WTC11 (cell line): ENCODE data around the gene ZNF554. TPM values are rescaled to one million over a fixed set of nuclear protein-coding genes. Genes with fewer than 3 reads are reported as not detected.
A peak's percentile ranks its signal among the peaks of the same experiment; 100 is the strongest.

Source experiments
- ATAC-seq: fragments of 200-7000 bp; cut with Tn5 transposase; 2 replicates; pipeline ENCODE4 v1.10.0; 2021; ENCODE audit warnings: mild to moderate bottlenecking, moderate library complexity
- CTCF ChIA-PET: fragments of 300-600 bp; sonication (Branson Sonifier 250); formaldehyde crosslinking; loops from one replicate; lab custom pipeline; 2021; ENCODE audit warnings: antibody characterized with exemption; lab: Charles Lee
- POLR2A ChIA-PET: fragments of 350-600 bp; sonication (Branson Sonifier 250); formaldehyde crosslinking; loops from one replicate; lab custom pipeline; 2021; ENCODE audit warnings: antibody characterized with exemption; lab: Charles Lee
- DNase-seq: peaks from one replicate; pipeline ENCODE4 v3.0.0; 2021; ENCODE audit warnings: low spot score
- H3K27ac Mint-ChIP-seq: 2 replicates; pipeline ENCODE4 v1.8.0; 2021; ENCODE audit warnings: mixed read lengths
- H3K27me3 Mint-ChIP-seq: 2 replicates; pipeline ENCODE4 v1.8.0; 2021; ENCODE audit warnings: low read depth, mild to moderate bottlenecking, moderate library complexity, mixed read lengths
- H3K36me3 Mint-ChIP-seq: 2 replicates; pipeline ENCODE4 v1.8.0; 2021; ENCODE audit warnings: mixed read lengths
- H3K4me1 Mint-ChIP-seq: 2 replicates; pipeline ENCODE4 v1.8.0; 2022; ENCODE audit warnings: mixed read lengths
- H3K4me3 Mint-ChIP-seq: 2 replicates; pipeline ENCODE4 v1.8.0; 2021; ENCODE audit warnings: mild to moderate bottlenecking, moderate library complexity, mixed read lengths
- H3K9me3 Mint-ChIP-seq: 2 replicates; pipeline ENCODE4 v1.8.0; 2021; ENCODE audit warnings: mixed read lengths
- HMGA2 ChIP-seq: fragments of 250-450 bp; sonication (Bioruptor Pico); IDR thresholded peaks from 2 replicates; pipeline ENCODE4 v1.4.0; 2021; ENCODE audit warnings: mild to moderate bottlenecking, moderate library complexity
- SOX15 ChIP-seq: fragments of 250-450 bp; sonication (Bioruptor Pico); IDR thresholded peaks from 2 replicates; pipeline ENCODE4 v1.9.0; 2021; ENCODE audit warnings: mild to moderate bottlenecking
- ZNF121 ChIP-seq: sonication (generic); formaldehyde crosslinking; IDR thresholded peaks from 2 replicates; pipeline ENCODE4 v1.8.0; 2023; ENCODE audit warnings: missing genetic modification reagents
- total RNA-seq: library from RNA; stranded (reverse); gene quantifications from 3 replicates; pipeline ENCODE4 v1.2.3, GENCODE V29; 2021
- TF ChIP-seq, protein P1 (sequence below): fragments of 250-450 bp; sonication (Bioruptor Pico); IDR thresholded peaks from 2 replicates; pipeline ENCODE4 v1.9.0; 2021; ENCODE audit warnings: mild to moderate bottlenecking, borderline replicate concordance
- TF ChIP-seq, protein P2 (sequence below): fragments of 250-450 bp; sonication (Bioruptor Pico); IDR thresholded peaks from 2 replicates; pipeline ENCODE4 v1.9.0; 2021; ENCODE audit warnings: moderate library complexity, mild to moderate bottlenecking, inconsistent platforms, borderline replicate concordance
- TF ChIP-seq, protein P3 (sequence below): sonication (generic); formaldehyde crosslinking; IDR thresholded peaks from 2 replicates; pipeline ENCODE4 v1.8.1; 2023; ENCODE audit warnings: mild to moderate bottlenecking, missing genetic modification reagents
- TF ChIP-seq, protein P4 (sequence below): sonication (generic); formaldehyde crosslinking; IDR thresholded peaks from 2 replicates; pipeline ENCODE4 v1.8.1; 2022; ENCODE audit warnings: missing genetic modification reagents, borderline replicate concordance
- TF ChIP-seq, protein P5 (sequence below): sonication (generic); formaldehyde crosslinking; conservative IDR thresholded peaks from 2 replicates; pipeline ENCODE4 v1.8.1; 2022; ENCODE audit warnings: mild to moderate bottlenecking, missing genetic modification reagents
- TF ChIP-seq, protein P6 (sequence below): sonication (generic); formaldehyde crosslinking; IDR thresholded peaks from 2 replicates; pipeline ENCODE4 v1.8.0; 2022; ENCODE audit warnings: mild to moderate bottlenecking, missing genetic modification reagents

The ZNF554 gene
- total RNA-seq, 1 experiment from 2014 or later: 5.7 TPM

DNA sequence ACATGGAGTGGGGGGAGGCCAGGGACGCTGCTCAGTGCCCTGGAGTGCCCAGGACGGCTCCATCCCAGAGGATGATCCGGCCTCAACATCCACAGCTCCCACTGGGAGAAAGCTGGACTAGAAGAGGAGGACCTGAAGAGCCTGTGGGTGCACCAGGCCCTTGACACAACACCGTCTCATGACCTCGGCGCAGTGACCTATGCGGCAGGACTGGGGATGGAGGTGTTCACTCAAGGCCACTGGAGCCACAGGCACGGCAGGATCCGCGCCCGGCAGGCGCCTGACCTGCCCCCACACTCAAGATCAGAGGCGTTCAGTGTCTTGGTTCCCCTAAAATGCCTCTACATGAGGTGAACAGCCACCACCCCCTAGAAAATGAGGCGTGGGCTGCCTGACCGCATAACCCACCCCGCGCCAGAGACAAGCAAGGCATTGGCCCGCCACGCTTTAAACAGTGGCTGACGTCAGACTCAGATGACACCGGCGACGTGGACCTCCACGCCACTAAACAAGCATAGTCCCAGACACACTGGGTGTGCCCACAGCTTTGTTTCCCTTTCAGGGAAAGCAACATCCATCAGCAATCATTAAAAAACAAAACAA is 44.6 kb upstream of the ZNF554 start (continued):
- TF ChIP-seq, protein P1, sequence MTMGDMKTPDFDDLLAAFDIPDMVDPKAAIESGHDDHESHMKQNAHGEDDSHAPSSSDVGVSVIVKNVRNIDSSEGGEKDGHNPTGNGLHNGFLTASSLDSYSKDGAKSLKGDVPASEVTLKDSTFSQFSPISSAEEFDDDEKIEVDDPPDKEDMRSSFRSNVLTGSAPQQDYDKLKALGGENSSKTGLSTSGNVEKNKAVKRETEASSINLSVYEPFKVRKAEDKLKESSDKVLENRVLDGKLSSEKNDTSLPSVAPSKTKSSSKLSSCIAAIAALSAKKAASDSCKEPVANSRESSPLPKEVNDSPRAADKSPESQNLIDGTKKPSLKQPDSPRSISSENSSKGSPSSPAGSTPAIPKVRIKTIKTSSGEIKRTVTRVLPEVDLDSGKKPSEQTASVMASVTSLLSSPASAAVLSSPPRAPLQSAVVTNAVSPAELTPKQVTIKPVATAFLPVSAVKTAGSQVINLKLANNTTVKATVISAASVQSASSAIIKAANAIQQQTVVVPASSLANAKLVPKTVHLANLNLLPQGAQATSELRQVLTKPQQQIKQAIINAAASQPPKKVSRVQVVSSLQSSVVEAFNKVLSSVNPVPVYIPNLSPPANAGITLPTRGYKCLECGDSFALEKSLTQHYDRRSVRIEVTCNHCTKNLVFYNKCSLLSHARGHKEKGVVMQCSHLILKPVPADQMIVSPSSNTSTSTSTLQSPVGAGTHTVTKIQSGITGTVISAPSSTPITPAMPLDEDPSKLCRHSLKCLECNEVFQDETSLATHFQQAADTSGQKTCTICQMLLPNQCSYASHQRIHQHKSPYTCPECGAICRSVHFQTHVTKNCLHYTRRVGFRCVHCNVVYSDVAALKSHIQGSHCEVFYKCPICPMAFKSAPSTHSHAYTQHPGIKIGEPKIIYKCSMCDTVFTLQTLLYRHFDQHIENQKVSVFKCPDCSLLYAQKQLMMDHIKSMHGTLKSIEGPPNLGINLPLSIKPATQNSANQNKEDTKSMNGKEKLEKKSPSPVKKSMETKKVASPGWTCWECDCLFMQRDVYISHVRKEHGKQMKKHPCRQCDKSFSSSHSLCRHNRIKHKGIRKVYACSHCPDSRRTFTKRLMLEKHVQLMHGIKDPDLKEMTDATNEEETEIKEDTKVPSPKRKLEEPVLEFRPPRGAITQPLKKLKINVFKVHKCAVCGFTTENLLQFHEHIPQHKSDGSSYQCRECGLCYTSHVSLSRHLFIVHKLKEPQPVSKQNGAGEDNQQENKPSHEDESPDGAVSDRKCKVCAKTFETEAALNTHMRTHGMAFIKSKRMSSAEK (CRISPR knock-in tag): no peak
- TF ChIP-seq, protein P2, sequence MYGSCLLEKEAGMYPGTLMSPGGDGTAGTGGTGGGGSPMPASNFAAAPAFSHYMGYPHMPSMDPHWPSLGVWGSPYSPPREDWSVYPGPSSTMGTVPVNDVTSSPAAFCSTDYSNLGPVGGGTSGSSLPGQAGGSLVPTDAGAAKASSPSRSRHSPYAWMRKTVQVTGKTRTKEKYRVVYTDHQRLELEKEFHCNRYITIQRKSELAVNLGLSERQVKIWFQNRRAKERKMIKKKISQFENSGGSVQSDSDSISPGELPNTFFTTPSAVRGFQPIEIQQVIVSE (CRISPR knock-in tag): no peak

DNA sequence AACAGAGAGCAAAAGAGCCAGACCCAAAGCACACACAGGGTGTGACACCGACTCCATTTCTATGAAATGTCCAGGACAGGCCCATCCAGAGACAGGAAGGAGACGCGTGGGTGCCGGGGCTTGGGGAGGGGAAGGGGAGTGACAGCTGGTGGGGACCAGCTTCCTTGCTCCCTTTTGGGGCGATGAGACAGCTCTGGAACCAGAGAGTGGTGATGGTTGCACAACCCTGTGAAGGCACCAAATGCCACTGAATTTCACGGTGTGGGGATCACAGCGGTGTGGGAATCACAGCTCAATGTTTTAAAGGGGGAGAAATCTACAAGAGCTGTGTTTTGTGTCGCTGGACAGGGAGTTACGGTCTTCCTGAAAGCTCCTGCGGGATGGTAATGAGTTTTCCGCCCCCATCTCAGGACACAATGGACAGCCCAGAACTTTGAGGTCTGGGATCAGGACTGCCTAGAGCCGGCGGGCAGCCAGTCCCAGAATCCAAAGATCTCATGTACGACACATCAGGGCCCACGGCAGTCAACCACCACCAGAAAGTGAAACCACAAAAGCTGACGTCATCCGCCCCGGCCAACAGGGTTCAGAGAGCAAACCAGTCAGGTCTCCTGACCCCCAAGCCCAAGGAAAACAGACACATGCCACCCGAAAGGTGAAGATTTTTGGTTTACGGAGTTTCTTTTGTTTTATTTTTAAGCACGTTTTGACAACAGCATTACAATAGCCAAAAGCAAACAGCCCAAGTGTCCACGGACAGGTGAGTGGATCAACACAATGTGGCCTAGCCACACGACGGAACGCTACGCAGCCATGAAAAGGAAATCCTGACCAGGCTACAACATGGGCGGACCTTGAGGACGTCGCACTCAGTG is 43.9 kb upstream of the ZNF554 start:
- TF ChIP-seq, protein P3, sequence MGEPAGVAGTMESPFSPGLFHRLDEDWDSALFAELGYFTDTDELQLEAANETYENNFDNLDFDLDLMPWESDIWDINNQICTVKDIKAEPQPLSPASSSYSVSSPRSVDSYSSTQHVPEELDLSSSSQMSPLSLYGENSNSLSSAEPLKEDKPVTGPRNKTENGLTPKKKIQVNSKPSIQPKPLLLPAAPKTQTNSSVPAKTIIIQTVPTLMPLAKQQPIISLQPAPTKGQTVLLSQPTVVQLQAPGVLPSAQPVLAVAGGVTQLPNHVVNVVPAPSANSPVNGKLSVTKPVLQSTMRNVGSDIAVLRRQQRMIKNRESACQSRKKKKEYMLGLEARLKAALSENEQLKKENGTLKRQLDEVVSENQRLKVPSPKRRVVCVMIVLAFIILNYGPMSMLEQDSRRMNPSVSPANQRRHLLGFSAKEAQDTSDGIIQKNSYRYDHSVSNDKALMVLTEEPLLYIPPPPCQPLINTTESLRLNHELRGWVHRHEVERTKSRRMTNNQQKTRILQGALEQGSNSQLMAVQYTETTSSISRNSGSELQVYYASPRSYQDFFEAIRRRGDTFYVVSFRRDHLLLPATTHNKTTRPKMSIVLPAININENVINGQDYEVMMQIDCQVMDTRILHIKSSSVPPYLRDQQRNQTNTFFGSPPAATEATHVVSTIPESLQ: no peak
- 0 out of 2 replicates have a peak, but pooled peaks have one; percentile 35 for TF ChIP-seq ZNF121 (CRISPR knock-in tag)
- no peaks in the 10 kb centered on the region for H3K36me3 Mint-ChIP-seq
- no peak overlapping the region for H3K4me3 Mint-ChIP-seq
- no peaks in the 10 kb centered on the region for H3K4me1 Mint-ChIP-seq
- no peak for DNase-seq
- ChIA-PET POLR2A (no interaction called here), CTCF (no interaction called here)
- no peaks in the 10 kb centered on the region for H3K9me3 Mint-ChIP-seq
- H3K27me3 Mint-ChIP-seq: no peaks in the 10 kb centered on the region
- peak overlapping the region; percentile 71 for H3K27ac Mint-ChIP-seq
- no peak for ATAC-seq

DNA sequence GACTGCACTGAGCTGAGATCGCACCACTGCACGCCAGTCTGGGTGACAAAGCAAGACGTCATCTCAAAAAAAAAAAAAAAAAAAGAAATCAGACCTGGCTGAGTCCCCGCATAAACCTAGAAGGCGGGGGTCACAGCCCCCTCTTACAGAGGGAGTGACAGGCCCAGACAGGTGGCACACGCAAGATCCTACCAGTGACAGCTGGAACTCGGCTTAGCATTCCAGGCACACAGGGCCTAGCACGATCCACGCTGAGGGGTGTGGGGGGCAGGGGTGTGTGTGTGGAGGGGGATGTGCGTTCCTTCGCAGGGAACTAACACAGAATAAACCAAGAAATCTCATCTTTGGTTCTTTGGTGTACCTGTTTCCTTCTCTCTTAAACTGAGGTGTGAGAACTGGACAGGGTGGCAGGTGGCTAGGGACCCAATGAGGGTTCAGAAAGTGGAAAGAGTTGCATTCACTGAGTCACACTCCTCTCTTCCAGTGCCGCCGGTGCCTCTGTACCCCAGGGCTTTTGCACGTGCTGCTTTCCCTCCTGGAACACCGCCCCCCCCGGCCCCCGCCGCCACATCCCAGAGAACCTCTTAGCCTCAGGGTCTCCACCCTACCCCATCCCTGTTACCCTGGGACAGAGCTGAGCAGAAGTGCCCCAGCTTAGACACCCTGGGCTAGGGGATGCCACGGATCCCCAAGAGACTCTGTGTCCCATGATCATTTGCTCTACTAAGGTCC is 41.5 kb upstream of the ZNF554 start:
- H3K27ac Mint-ChIP-seq: peak overlapping the region; percentile 41; the same call in 1 of the 2 replicates
- H3K36me3 Mint-ChIP-seq: no peaks in the 10 kb centered on the region
- no peak for ATAC-seq
- POLR2A ChIA-PET: no interaction called here
- CTCF ChIA-PET: no interaction called here
- TF ChIP-seq SOX15 (CRISPR knock-in tag): no peak
- TF ChIP-seq, protein P3: no peak
- TF ChIP-seq, protein P4, sequence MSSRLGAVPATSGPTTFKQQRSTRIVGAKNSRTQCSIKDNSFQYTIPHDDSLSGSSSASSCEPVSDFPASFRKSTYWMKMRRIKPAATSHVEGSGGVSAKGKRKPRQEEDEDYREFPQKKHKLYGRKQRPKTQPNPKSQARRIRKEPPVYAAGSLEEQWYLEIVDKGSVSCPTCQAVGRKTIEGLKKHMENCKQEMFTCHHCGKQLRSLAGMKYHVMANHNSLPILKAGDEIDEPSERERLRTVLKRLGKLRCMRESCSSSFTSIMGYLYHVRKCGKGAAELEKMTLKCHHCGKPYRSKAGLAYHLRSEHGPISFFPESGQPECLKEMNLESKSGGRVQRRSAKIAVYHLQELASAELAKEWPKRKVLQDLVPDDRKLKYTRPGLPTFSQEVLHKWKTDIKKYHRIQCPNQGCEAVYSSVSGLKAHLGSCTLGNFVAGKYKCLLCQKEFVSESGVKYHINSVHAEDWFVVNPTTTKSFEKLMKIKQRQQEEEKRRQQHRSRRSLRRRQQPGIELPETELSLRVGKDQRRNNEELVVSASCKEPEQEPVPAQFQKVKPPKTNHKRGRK: no peak
- TF ChIP-seq, protein P5, sequence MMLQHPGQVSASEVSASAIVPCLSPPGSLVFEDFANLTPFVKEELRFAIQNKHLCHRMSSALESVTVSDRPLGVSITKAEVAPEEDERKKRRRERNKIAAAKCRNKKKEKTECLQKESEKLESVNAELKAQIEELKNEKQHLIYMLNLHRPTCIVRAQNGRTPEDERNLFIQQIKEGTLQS (CRISPR knock-in tag): no peak
- TF ChIP-seq, protein P6, sequence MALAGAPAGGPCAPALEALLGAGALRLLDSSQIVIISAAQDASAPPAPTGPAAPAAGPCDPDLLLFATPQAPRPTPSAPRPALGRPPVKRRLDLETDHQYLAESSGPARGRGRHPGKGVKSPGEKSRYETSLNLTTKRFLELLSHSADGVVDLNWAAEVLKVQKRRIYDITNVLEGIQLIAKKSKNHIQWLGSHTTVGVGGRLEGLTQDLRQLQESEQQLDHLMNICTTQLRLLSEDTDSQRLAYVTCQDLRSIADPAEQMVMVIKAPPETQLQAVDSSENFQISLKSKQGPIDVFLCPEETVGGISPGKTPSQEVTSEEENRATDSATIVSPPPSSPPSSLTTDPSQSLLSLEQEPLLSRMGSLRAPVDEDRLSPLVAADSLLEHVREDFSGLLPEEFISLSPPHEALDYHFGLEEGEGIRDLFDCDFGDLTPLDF: no peak
- TF ChIP-seq HMGA2 (CRISPR knock-in tag): no peak
- no peaks in the 10 kb centered on the region for H3K27me3 Mint-ChIP-seq
- peaks cover 12% of the 10 kb centered on the region for H3K4me1 Mint-ChIP-seq
- H3K4me3 Mint-ChIP-seq: no peak overlapping the region
- no peak for DNase-seq
- no peaks in the 10 kb centered on the region for H3K9me3 Mint-ChIP-seq
